Astrocyte of the cerebellum (primary cell): ENCODE data around the gene TCFL5.

Source experiments
- DNase-seq: peaks from one replicate; pipeline ENCODE4 v3.0.0-alpha.2; 2011; ENCODE audit warnings: low read depth
- H3K4me3 ChIP-seq: 2 replicates; pipeline ENCODE4 v1.5.1; 2011; ENCODE audit warnings: mild to moderate bottlenecking, low read depth, low read length, moderate library complexity
- CTCF ChIP-seq: IDR thresholded peaks from 2 replicates; pipeline ENCODE4 v1.5.1; 2012; ENCODE audit warnings: low read length, low read depth, moderate library complexity, mild to moderate bottlenecking; ENCODE audit errors: missing control alignments
- in situ Hi-C: cut with HindIII; loops from 2 replicates; pipeline ENCODE4 v1.10.0; 2017; ENCODE audit warnings: low sequenced_read_pairs

The TCFL5 gene

GRCh38 chr20:62900052-62900691, 38.5 kb upstream of the TCFL5 start:
- in situ Hi-C loops: no loop called here
- DNase-seq: no peak
- H3K4me3 ChIP-seq: no peak overlapping the region
- peak; percentile 64 for TF ChIP-seq CTCF

GRCh38 chr20:62899633-62900051, 38.0 kb upstream of the TCFL5 start:
- no peak for TF ChIP-seq CTCF
- no peak for DNase-seq
- in situ Hi-C loops: no loop called here
- no peak overlapping the region for H3K4me3 ChIP-seq

GRCh38 chr20:62898970-62899632, 37.5 kb upstream of the TCFL5 start:
- no peak for TF ChIP-seq CTCF
- no peak for DNase-seq
- H3K4me3 ChIP-seq: no peak overlapping the region
- in situ Hi-C loops: no loop called here

GRCh38 chr20:62898093-62898964, 36.7 kb upstream of the TCFL5 start:
- no peak for DNase-seq
- TF ChIP-seq CTCF: no peak
- in situ Hi-C loops: no loop called here
- no peak overlapping the region for H3K4me3 ChIP-seq

- no peak for DNase-seq
- in situ Hi-C loops: no loop called here
- no peak overlapping the region for H3K4me3 ChIP-seq
- no peak for TF ChIP-seq CTCF
Observed at GRCh38 chr20:62897666-62898065, 36.0 kb upstream of the TCFL5 start.

- TF ChIP-seq CTCF: no peak
- in situ Hi-C loops: no loop called here
- no peak overlapping the region for H3K4me3 ChIP-seq
- no peak for DNase-seq
Observed at GRCh38 chr20:62896526-62896925, 34.9 kb upstream of the TCFL5 start.
